ENCODE results near the gene RASA2.

- no peak for TF ChIP-seq CTCF (conservative IDR thresholded peaks at IDR 0.05)
- no peak for TF ChIP-seq EZH2 (IDR thresholded peaks at IDR 0.05; ENCODE audit: low read depth)
Measured at GRCh38 chr3:141487521-141488252, 860 bp downstream of the RASA2 start.

Data from PC-9 (cell line).